ENCODE measurements around the gene ABHD4.
"Not testable (repeated sequence)": the region's sequence is repeated elsewhere in the genome, so short reads cannot be mapped to it uniquely, and the experiment has no call there.

ABHD4 gene

GRCh38 chr14:22598099-22598895 lies at the start of gene ABHD4:
TSS of gene ABHD4 (plus strand) at chr14:22598300. CDS start at chr14:22598307, 7 bp downstream.
- peak; percentile 17 for DNase-seq (ENCODE audit: low spot score)

DNA sequence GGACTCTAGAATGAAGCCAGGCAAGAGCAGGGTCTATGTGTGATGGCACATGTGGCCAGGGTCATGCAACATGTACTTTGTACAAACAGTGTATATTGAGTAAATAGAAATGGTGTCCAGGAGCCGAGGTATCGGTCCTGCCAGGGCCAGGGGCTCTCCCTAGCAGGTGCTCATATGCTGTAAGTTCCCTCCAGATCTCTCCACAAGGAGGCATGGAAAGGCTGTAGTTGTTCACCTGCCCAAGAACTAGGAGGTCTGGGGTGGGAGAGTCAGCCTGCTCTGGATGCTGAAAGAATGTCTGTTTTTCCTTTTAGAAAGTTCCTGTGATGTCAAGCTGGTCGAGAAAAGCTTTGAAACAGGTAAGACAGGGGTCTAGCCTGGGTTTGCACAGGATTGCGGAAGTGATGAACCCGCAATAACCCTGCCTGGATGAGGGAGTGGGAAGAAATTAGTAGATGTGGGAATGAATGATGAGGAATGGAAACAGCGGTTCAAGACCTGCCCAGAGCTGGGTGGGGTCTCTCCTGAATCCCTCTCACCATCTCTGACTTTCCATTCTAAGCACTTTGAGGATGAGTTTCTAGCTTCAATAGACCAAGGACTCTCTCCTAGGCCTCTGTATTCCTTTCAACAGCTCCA lies 48.7 kb upstream of the ABHD4 start:
- no peak for DNase-seq (ENCODE audit: low spot score)

DNA sequence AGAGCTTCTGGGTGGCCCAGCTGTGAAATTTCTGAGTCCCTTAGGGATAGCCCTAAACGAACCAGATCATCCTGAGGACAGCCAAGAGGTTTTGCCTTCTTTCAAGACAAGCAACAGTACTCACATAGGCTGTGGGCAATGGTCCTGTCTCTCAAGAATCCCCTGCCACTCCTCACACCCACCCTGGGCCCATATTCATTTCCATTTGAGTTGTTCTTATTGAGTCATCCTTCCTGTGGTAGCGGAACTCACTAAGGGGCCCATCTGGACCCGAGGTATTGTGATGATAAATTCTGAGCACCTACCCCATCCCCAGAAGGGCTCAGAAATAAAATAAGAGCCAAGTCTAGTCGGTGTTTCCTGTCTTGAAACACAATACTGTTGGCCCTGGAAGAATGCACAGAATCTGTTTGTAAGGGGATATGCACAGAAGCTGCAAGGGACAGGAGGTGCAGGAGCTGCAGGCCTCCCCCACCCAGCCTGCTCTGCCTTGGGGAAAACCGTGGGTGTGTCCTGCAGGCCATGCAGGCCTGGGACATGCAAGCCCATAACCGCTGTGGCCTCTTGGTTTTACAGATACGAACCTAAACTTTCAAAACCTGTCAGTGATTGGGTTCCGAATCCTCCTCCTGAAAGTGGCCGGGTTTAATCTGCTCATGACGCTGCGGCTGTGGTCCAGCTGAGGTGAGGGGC lies 48.0 kb upstream of the ABHD4 start:
- DNase-seq (ENCODE audit: low spot score): no peak

DNA sequence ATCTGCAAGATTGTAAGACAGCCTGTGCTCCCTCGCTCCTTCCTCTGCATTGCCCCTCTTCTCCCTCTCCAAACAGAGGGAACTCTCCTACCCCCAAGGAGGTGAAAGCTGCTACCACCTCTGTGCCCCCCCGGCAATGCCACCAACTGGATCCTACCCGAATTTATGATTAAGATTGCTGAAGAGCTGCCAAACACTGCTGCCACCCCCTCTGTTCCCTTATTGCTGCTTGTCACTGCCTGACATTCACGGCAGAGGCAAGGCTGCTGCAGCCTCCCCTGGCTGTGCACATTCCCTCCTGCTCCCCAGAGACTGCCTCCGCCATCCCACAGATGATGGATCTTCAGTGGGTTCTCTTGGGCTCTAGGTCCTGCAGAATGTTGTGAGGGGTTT lies 46.5 kb upstream of the ABHD4 start:
- no peak for DNase-seq (ENCODE audit: low spot score)

GRCh38 chr14:22552001-22552826 lies 45.9 kb upstream of the ABHD4 start:
- DNase-seq (ENCODE audit: low spot score): no peak

- DNase-seq (ENCODE audit: low spot score): no peak
These were observed 45.3 kb upstream of the ABHD4 start for GRCh38 chr14:22552827-22553076.

- no peak for DNase-seq (ENCODE audit: low spot score)
These were observed 44.7 kb upstream of the ABHD4 start for GRCh38 chr14:22553445-22553844.

DNA sequence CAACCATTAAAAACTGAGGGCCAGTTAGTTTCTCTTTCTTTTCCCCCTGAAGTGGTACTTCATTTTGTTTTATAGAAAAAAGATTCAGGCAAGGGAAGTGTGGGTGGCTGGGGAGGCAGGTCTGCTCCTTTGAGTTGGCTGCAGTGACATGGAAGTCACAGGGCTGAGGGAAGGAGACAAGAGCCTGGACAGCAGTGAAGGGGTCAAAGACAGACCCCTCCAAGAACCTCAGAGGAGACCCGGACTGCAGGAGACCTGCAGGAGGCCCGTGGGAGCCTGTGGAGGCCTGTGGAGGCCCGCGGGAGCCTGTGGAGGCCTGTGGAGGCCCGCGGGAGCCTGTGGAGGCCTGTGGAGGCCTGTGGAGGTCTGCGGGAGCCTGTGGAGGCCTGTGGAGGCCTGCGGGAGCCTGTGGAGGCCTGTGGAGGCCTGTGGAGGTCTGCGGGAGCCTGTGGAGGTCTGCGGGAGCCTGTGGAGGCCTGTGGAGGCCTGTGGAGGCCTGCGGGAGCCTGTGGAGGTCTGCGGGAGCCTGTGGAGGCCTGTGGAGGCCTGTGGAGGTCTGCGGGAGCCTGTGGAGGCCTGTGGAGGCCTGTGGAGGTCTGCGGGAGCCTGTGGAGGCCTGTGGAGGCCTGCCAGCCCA lies 44.1 kb upstream of the ABHD4 start:
- DNase-seq (ENCODE audit: low spot score): not testable (repeated sequence)

DNA sequence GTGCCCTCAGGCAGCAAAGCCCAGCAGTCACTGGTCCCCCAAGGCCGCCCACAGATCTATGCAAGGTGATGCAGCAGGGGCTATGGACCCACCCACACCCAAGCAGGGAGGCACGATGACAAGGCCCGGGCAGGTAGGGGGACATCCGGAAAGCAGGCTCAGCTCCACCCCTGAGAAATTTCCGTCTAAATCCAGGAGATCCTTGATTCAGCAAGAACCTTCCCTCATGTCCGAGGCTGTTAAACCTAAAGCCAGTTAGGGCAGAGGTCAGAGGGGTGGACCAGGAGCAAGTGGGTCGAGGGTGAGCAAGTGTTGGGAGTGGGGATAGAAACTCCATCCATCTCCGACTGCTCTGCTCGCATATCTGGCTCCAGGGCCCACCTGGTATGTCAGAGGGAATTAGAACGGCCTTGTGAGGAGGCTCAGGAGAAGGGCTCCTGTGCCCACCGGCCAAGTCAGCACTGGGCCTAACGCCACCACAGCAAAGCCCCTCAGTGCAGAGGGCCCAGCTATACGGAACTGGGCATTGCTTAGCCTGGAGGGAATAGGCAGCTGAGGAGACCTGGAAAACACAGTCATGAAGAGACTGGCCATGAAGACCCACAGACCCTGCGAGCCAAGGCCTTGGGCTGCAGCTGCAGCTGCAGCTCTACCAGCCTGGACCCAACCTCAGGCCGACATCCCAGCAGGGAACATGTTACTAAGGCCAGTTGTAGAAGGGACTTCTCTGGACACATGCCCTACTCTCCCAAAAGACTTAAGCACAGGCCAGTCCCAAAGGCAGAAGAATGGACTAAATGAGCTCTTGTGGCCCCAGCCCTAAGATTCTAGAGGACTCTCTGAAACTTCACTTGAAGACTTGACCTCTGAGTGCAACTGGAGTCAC lies 43.4 kb upstream of the ABHD4 start:
- no peak for DNase-seq (ENCODE audit: low spot score)

DNA sequence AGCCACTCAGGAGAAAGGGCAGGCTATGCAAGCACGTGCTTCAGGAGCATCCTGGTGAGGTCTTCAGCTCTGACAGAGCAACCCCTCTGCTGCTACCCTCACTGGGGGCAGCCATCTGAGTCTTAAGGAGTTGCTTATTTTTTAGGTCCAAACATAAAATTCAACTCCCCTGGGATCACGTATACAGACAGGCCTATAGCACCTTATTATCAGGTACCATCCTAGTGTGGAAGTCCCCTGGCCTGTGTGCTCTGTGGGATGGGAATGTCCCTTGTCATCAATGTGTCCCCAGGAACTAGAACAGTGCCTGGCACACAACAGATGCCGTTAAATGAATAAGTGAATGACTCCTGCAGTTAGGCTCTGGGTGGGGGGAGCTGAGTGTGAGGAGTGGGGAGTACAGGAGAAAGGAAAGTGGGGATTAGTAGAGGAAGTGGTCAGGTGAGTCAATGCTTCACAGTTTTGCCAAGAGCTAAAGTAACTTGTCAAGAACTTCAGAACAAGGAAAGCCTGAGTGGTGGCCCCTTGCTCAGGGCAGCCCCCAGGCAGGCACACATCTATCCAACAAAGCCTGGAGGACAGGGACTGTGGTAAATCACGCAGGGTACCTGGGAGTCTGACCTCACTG lies 42.6 kb upstream of the ABHD4 start:
- no peak for DNase-seq (ENCODE audit: low spot score)

DNA sequence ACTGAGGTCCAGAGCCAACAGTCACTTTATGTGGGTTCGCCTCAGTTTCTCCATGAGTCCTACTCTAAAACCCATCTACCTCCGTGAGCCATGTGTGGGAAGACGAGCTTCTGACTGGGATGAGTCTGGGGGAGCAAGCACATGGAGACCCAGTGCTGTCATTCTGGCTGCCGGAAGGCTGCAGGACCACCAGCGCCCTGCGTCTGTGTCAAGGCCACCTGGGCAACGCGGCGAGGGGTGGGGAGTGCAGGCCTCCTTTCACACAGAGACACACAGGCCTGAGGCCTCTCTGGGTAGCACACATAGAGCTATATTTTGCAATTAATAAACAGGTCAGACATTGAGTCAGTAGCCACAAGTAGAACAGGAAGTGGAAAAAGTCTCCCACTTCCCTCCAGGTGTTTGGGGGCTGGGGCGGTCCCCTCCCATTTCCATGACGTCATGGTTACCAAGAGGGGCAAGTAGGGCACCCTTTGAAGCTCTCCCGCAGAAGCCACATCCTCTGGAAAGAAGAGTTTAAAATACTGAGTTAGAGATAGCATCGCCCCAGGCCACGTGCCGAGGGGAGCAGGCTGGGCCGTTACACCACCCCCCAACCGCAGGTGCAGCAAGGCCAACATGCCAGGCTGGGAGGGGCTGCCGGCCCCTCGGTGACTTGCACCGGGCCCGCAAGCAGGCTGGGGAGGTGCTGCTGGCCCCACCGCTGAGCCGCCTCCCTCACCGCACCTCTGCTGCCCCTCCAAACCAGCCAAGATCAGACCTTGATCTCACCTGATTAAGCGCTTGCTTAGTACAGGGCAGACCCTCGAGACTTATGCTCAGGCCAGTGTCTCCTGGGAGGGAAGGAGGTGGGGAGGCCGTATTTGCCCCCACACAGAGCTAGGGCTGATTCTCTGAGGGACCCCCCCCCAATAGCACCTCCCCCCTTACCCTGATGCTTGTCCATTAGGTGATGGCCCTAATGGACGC lies 41.8 kb upstream of the ABHD4 start:
- DNase-seq (ENCODE audit: low spot score): no peak

DNA sequence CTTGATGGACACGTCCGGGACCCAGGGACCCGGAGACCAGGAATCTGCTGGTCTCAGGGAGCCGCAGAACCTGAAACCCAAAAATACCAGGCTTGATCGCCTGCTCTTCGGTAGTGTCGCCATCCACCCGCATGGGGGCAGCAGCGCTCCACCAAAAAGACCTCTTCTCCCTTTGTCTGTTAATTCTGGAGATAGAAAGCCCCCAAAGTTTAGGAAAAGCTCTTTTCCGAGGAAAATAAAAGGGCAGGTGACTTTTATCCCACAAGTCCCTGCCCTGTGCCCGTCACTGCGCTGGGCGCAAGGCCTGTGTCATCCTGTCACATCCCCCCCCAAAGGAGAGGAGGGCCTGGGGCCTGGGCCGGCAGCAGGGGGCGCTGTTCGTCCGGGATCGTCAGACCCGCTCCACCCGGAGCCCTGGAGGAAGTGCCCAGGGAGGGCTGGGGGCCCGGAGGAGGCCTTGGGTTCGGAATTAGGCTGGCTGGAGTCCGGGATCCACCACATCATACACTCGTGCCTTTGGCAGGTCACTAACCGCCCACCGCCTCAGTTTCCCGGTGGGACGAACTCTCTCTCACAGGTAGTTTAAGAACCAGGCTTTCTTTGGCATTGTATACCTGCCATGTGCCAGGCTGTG lies 41.0 kb upstream of the ABHD4 start:
- DNase-seq (ENCODE audit: low spot score): peak; percentile 43

- DNase-seq (ENCODE audit: low spot score): no peak
These were observed 40.3 kb upstream of the ABHD4 start for GRCh38 chr14:22557846-22558220.

DNA sequence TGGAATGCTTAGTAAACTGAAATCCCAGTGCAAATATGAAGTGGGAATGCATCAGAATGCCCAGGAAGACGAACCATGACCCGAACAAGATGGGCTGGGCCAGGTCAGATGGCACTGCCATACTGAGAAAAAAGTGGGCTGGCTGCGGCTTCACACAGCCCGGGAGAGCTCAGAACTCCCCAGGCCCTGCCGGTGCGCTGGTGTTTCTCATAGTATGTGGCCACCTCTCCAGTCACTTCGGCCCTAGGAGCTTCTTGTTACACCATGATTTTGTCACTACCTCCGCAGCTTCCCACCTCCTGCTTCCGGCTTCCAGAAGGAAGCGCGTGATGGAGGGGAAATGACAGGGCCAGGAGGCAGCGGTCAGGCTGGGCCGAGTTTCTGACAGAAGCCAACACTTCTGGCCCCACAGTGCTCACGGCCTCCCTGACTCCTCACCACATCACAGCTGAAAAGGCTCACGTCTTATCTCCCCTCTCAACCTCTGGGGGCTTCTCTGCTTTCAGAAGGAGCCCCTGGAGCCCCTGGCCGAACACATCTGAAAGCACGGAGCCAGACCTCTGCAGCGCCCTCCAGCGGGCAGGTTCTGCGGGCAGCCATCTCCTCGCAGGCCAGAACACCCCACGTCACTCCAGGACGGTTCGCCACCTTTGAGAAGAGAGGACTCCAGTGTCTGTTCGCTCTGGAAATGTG lies 39.7 kb upstream of the ABHD4 start:
- no peak for DNase-seq (ENCODE audit: low spot score)

DNA sequence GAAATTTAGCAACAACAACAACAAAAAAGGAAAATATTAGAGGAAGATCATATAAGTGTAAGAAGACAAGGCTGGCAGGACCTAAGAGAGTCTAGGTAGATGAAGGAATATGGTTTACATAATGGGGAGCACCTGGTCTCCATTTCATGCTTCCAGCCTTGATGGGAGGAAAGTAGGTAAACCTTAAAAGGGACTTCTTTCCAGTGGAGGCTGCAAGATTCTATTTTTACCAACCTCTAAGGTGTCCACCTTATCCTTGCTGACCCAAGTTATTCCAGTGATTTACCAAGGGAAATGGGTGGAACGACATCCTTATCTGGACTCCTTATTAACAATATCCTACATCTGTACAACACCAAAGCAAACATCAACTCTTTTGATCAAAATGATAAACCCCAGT lies 39.1 kb upstream of the ABHD4 start:
- no peak for DNase-seq (ENCODE audit: low spot score)

GRCh38 chr14:22560662-22561365 lies 37.3 kb upstream of the ABHD4 start:
- DNase-seq (ENCODE audit: low spot score): no peak

GRCh38 chr14:22561366-22561660 lies 36.8 kb upstream of the ABHD4 start:
- DNase-seq (ENCODE audit: low spot score): no peak

Data from COLO829 (cell line).